ENCODE results near the gene MYO1F.
"Not testable (repeated sequence)": the region's sequence is repeated elsewhere in the genome, so short reads cannot be mapped to it uniquely, and the experiment has no call there.

MYO1F gene

DNA sequence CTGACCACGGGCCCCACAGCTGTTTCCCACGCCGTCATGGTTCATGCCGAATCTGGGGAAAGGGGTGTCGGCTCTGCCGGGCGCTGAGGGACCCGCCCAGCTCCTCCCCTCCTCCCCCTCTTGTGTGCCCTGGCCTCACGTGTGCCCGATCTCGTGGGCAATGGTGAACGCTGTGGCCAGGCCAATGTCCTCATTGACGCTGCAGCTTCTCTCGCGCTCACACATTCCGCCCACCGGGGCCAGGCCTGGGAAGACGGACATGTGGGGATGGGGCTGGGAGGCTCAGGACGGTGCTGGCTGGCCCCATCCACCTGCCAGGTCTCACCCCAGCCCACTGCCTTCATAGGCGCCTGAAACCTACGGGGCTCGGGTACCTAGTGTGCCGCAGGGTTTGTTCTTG is 18.9 kb upstream of the MYO1F start:
- no peak for DNase-seq

DNA sequence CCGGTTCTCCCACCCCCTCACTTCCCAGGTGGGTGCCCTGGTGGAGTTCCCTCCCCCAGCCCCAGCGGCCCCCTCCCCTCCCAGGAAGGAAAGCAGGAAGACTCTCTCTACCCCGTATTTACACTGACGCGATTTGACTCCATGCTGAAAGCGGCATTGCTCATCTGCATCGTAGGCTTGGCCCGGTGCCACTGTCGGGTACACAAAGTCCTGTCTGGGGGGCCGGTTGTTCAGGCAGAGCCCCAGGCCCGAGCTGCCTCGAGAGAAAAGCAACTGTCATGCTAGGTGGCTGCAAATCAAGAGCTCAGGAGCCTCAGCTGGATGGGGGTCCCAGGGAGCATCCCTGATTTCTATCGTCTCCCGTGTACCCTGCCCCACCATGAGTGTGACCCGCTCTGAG is 18.4 kb upstream of the MYO1F start:
- no peak for DNase-seq

DNA sequence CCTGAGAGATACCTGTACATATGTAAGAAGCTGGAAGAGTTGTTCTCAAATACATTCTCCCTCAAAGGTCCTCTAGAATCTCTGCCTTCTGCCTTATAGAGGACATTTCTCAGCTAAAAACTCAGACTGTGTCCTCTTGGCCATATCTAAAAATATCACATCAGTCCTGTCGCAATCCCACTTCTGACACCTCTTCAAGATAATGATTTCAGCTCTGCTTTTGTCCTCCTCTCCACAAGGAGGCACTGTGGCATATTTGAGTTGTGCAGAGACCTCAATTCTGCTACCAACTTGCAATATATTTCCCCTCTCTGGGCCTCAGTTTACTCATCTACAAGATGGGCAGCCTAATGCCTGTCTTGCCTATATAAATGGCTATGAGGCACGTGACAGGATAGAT is 16.7 kb upstream of the MYO1F start:
- no peak for DNase-seq

DNA sequence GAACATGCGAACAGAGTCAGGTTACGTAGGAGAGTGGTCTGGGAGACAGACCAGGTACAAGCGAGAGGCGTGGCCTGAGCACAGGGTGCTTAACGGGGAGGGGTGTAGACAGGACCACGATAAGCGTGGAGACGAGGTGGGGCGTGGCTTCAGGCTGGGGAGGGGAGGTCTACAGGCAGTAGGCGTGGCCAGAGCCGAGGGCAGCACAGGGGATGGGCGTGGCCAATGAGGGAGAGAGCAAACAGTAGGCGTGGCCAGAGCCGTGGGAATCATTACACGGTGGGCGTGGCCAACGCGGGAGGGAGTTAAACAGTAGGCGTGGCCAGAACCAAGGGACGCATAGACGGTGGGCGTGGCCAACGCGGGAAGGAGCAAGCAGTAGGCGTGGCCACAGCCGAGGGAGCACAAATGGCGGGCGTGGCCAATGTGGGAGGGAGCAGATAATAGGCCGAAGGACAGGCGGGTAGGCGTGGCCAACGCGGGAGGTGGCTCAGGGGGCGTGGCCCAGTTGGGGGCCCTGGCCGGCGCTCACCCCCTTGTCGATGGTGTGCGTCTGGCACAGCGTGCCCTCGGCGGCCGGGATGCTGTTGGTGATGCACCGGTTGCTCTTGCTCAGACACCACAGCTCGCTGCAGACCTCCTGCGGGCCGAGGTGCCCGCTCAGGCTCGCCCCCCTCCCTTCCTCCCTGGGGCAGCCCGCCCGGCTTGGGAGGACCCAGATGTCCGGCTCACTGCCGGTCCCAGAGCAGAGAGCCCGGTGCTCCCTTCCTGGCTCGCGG is 15.2 kb upstream of the MYO1F start:
- peak; percentile 91 to 95 for DNase-seq

DNA sequence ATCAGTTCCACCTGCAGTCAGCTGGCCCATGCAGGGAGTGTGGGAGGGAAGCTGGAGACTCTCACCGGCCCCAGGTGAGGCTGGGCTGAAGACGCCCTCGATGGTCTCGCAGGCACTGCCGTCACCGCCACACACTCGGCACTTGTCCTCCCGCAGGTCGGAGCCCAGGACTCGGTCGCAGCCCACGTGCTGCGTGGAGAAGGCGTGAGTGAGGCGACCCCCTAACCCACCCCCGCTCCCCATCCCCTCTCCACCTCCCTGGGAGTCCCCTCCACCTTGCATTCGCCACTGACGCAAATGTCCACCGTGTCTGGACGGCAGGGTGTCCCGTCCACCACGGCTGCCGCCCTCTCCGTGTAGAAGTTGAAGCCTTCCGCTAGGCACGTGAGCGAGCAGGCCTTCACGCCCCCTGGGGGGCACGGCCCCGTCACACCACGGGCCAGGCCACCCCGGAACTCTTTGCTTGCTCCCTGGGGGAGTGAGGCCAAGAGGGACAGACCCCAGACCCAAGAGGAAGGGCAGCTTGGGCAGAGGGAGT is 12.0 kb upstream of the MYO1F start:
- DNase-seq, result no peak

DNA sequence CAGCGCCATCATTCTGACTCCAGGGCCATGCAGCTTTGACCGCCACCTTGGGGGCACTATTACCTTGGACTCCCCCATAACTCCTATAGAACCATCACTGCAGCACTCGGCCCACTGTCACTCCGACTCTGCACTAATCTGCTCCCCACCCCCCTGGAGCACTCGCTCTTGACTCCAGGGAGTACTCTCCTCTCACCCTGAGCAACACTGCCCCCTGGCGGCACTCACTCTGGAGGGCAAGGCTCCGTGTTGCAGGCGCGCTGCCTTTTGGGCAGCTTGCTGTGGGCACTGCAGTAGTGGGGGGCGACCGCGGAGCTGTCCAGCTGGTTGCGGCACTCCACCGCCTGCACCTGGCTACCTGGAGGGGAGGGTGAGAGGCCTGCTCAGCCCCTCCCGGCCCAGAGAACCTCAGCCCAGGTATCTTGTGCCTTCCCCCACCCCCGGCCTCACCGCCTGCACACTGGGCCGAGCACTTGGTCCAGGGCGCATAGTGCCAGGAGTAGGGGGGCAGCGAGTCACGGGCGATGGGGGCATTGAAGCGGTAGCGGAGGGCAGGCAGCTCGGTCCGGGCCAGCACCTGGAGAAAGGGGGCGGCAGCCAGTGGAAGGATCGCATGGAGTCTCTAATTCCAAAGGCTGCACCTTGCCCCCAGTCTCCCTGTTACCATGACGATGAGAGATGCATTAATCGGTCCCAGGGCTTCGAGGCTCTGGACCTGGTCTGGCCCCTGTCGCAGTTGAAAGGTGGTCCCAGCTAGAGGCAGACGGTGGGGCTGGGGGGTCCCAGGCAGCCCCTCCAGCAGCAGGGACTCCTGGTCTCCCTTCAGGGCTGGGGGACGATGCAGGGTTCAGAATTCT is 8.9 kb upstream of the MYO1F start:
- peak; percentile 40 to 54 for DNase-seq

DNA sequence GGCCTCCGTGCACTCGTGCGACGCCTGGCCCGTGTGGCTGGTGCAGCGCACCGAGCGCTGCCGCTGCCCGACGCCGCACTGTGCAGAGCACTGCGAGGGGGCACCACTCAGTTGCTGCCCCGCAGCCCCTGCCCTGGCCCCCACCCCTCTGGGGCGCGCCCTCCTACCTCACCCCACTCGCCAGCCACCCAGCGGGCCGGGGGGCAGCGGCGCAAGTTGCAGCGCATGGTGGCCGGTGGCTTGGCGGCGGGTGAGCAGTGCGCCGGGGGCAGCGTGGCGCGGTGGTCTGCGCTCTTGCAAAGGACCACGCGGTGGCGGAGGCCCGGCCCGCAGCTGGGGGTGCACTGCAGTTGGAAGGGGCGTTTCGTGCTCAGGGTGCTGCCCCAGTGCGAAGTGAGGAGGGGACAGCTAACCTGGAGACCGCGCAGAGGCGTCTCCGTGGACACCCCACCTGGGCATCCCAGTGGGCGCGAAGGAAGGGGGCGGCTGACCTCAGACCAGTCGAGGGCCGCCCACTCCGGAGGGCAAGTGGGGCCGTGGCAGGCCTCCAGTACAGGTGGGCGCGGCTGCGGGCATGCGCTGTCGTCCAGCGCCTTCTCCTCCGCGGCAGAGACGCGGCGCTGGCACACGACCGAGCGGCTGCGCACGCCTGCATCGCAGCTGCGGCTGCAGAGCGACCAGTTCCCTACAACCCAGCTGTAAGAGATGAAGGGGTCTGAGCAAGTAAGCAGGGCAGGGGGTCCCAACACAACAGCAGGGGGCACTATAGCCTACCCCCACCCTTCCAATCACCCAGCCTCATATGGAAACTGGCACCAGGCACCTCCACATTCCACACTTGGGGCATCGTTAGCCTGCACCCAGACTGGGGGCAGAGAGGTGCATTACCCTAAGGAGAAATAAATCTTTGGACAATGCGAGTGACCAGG is 8.0 kb upstream of the MYO1F start:
- no peak for DNase-seq

DNA sequence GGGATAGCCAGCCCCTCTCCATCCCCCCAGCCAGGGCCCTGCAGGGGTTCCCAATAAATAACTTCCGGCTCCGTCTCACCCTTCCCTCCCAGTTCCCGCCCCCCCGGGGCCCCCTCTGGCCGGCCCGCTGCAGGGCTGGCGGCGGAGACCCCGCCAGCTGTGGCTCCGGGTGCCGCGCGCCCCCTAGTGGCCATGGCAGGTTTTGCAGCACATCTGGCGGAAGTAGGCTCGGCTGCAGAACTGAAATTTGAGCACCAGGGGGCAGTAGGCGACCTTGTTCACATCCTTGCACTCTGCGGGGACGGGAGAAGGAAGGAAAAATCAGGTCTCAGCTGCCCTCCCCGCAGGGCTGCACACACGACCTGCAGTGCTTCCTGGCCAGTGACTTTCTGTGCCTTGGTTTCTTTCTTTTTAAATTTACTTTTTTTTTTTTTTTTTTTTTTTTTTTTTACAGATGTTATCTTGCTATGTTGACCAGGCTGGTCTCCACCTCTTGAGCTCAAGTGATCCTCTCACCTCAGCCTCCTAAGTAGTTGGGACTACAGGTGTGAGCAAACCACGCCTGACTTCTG is 3.6 kb upstream of the MYO1F start:
- peak; percentile 72 to 80 for DNase-seq

DNA sequence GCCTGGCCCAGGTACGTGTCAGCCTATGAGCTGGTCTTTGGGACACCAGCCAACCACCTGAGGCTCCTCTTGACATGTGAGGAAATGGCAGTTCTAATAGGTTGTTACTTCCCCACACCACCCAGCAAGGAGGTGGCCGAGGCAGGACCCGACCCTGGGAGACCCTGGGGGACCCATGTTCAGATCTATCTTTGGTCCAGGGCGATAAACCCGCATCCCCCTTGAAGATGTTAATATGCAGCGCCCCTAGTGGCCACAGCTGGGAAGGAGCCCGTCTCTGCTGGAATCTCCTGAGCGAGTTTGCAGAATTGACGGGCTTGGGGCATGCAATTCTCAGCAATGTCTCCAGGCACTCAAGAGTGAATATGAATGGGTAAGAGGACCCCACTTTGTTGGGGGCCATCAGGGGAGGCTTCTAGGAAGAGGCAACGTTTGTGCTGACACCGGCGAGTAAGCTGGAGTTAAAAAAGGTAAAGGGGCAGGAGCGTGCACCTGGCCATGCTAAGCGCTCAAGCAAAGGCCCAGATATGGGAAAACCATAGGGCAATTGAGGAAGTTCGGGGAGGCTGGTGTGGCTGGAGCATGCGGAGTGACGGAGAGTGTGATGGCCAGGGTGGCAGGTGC is 1.5 kb upstream of the MYO1F start:
- DNase-seq, result peak; percentile 65 to 79

DNA sequence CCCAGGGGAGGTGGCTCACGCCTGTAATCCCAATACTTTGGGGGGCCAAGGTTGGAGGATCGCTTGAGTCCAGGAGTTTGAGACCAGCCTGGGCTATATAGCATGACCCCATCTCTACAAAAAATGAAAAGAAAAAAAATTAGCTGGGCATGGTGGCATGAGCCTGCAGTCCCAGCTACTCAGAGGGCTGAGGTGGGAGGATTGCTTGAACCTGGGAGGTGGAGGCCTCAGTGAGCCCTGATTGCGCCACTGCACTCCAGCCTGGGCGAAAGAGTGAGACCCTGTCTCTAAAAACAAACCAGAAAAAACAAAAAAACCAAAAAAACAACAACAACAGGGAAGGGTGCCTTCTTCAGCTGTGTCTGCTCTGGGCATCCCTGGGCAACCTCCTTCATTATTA is 499 bp upstream of the MYO1F start:
- no peak for DNase-seq

DNA sequence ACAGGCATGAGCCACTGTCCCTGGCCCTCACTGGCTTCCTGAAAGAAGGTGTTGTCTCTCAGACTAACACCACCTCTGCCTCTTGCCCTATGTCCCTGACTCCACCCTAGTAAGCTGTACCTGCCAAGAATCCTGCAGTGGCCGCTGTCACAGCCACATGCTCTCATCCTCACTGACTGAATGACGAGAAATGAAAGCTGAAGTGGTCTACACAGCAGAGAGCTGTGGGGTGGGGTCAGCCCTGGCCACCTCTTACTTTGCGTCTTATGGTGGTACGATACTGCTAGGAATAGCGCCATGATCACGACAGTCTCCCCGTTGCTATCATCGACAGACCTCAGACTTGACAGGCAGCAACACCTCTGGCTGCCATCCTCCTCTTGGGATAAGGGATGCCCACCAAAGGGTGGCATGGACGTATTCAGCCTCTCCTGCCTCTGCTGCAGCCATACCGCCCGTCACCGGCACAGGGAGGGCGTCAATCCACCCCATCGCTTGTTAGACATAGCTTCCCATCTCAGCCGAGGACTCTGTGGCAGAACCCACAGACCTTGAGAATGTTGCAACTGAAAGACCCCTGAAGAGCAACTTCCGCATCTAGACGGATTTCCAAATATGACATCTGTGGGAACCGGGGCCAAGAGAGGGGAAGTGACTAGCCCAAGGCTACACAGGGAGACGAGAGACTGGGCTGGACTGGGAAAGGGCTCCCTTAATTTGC is 809 bp downstream of the MYO1F start:
- no peak for DNase-seq

DNA sequence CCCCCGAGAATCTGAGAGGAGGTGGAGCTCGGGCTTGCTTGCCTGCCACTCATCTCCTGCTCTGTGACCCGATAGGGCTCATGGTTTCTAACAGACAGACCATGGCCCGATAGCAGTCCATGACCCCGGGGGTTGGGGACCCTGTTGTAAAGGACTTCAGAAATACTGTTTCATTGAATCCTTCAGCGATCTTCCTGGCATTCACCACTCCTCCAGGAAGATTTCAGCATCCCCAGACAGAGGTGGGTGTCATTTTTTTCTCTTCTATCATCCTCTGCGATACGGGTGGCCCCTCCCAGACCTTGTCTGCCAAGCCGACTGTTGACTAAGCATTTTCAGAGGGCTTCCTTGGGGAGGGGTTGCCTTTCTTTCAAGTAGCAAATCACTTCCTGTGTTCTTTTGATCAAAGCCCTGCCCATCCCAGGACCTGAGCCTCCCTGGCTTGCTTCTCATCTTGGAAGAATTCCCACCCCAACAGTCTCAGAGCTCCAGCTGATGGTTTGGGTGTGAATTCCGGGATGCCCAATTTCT is 1.7 kb downstream of the MYO1F start:
- peak in 1 of 2 experiments; percentile 52 for DNase-seq

DNA sequence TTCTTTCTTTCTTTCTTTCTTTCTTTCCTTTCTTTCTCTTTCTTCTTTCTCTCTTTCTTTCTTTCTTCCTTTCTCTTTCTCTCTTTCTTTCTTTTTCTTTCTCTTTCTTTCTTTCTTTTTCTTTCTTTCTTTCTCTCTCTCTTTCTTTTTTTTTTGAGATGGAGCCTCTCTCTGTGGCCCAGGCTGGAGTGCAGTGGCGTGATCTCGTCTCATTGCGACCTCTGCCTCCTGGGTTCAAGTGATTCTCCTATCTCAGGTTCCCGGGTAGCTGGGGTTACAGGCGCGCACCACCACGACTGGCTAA is 2.7 kb downstream of the MYO1F start:
- not testable (repeated sequence) for DNase-seq

DNA sequence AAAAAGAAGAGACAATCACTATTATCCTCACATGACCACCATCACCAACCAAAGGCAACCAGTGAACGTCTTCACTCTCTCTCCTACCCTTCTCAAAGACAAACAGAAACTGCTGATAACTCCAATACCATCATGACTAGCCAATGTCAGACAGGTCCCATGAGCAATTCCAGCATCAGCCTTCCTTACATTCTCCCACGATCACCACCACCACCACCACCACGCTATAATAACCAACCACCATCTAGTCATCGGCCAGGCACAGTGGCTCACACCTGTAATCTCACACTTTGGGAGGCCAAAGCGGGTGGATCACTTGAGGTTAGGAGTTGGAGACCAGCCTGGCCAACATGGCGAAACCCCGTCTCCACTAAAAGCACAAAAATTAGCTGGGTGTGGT is 3.9 kb downstream of the MYO1F start:
- no peak for DNase-seq

DNA sequence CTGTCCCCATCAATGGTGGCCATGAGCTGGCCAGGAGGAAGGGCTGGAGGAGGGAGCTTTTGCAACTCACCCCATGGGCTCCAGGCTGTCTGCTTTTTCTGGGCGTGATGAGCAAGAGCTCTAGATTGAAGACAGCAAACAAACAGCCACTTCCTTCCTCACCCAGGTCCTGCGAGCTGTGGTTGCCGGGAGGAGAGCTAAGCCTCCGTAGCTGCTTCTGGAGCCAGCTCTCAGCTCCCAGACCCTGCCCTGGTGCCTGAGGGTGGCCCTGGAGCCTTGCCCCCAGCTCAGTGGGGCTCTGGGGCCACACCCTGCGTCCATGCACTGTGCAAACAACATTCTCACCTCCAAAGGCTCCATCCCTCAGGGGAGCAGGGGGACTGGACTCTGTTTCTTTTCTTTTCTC is 6.2 kb downstream of the MYO1F start:
- DNase-seq, result peak in 1 of 2 experiments; percentile 38

DNA sequence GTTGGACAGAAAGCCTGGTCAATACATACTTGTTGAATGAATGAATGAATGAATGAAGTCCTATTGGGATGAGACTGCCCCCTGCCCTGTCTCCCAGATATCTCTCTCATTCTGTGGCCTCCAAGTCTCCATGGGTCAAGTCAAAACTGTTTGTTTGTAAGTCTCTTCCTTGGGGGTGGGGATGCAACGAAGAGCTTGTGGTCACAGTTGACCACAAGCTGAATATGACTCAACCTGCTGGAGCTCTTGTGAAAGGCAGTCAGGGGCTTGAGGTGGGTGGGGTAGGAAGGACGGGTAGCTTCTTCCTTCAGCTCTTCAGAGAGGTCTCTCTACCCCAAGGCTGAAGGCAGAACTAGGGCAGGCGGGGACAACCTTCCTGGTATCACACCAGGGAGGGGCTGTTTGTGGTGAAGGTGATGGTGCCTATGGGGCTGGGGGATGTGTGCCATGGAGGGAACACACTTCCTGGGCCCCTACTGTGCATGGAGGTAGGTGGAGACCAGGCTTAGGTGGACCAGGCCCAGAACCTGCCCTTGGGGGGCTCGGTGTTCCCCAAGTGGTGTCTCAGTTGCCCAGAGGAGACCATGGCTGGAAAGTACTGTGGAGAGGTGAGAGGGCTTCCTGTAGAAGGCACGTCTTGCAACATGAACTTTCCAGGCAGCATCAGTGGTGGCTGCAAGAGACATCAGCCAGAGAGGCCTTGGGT is 8.0 kb downstream of the MYO1F start:
- DNase-seq, result peak in 1 of 2 experiments; percentile 57

DNA sequence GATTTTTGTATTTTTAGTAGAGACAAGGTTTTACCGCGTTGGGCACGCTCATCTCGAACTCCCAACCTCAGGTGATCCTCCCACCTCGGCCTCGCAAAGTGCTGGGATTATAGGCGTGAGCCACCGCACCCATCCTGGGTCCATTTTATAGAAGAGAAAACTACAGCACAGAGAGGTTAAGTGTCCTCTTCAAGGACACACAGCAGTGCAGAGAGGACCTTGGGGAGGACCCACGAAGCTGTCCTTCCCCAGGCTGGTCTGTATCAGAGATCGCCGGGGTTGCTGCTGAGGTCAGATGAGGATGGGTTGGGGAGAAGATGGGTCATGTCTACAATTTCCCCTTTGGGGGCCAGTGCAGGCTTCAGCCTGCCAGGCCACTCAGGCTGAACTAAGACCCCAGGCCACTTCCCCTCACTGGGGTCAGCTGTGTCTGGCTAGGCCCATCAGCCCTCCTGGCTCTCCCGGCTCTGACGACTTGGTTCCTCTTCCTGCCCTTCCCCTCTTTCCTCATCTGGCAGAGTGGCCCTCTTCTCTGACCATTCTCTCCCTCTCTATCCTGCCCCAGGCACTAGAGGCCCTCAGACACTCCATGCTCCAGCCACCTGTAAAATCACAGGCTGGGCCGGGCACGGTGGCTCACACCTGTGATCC is 9.6 kb downstream of the MYO1F start:
- no peak for DNase-seq

DNA sequence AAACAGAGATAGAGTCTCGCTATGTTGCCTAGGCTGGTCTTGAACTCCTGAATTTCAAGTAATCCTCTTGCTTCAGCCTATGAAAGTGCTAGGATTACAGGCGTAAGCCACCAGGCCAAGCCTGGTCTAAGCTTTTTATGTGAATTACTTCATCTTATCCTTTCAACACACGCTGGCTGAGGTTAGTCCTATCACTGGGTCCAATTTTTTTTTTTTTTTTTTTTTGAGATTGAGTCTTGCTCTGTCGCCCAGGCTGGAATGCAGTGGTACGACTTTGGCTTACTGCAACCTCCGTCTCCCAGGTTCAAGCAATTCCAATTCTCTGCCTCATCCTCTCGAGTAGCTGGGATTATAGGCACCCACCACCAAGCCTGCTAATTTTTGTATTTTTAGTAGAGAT is 10.4 kb downstream of the MYO1F start:
- no peak for DNase-seq

DNA sequence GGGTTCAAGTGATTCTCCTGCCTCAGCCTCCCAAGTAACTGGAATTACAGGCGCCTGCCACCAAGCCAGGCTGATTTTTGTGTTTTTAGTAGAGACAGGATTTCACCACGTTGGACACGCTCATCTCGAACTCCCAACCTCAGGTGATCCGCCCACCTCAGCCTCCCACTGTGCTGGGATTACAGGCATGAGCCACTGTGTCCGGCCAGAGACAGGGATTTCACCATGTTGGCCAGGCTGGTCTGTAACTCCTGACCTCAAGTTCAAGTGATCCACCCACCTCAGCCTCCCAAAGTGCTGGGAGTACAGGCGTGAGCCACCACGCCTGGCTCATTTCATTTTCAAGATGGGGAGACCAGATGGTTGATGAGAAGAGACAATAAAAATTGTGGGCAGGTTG is 12.4 kb downstream of the MYO1F start:
- not testable (repeated sequence) for DNase-seq

All from stimulated activated CD4-positive, alpha-beta T cell treated with anti-CD3 and anti-CD28 coated beads, Interleukin-4, amount 100 ng/mL, for 4 hours (primary cell).